Astrocyte of the hippocampus (primary cell): ENCODE measurements around the gene ITFG1.
"Not testable (repeated sequence)": the region's sequence is repeated elsewhere in the genome, so short reads cannot be mapped to it uniquely, and the experiment has no call there.

Source experiments
- DNase-seq: peaks from one replicate; pipeline ENCODE4 v3.0.0; 2011; ENCODE audit warnings: low read depth, low spot score

Gene ITFG1

GRCh38 chr16:47330562-47330961, 130.3 kb downstream of the ITFG1 start:
- DNase-seq = peak; percentile 10

- not testable (repeated sequence) for DNase-seq
Measured at GRCh38 chr16:47324309-47324708, 136.6 kb downstream of the ITFG1 start.

- no peak for DNase-seq
Measured at GRCh38 chr16:47323241-47323640, 137.6 kb downstream of the ITFG1 start.

- DNase-seq = no peak
Measured at GRCh38 chr16:47320546-47321310, 140.1 kb downstream of the ITFG1 start.

GRCh38 chr16:47317465-47318240, 143.2 kb downstream of the ITFG1 start:
- DNase-seq = peak; percentile 40

- no peak for DNase-seq
Measured at GRCh38 chr16:47316442-47317015, 144.3 kb downstream of the ITFG1 start.

GRCh38 chr16:47311738-47312505, 148.9 kb downstream of the ITFG1 start:
- peak; percentile 49 for DNase-seq

GRCh38 chr16:47310792-47311211, 150.1 kb downstream of the ITFG1 start:
- no peak for DNase-seq

- DNase-seq = no peak
Measured at GRCh38 chr16:47309581-47310312, 151.1 kb downstream of the ITFG1 start.

GRCh38 chr16:47308601-47309000, 152.3 kb downstream of the ITFG1 start:
- no peak for DNase-seq

GRCh38 chr16:47304563-47304962, 156.3 kb downstream of the ITFG1 start:
- DNase-seq = no peak

- no peak for DNase-seq
Measured at GRCh38 chr16:47299587-47299986, 161.3 kb downstream of the ITFG1 start.

- no peak for DNase-seq
Measured at GRCh38 chr16:47284999-47285398, 175.9 kb downstream of the ITFG1 start.

GRCh38 chr16:47278306-47278970, 182.4 kb downstream of the ITFG1 start:
- DNase-seq = no peak

GRCh38 chr16:47276522-47276921, 184.3 kb downstream of the ITFG1 start:
- no peak for DNase-seq

- DNase-seq = no peak
Measured at GRCh38 chr16:47262938-47263337, 197.9 kb downstream of the ITFG1 start.

GRCh38 chr16:47260503-47260902, 200.4 kb downstream of the ITFG1 start:
- no peak for DNase-seq

- peak; percentile 16 for DNase-seq
Measured at GRCh38 chr16:47258874-47259461, 201.9 kb downstream of the ITFG1 start.

GRCh38 chr16:47254756-47255155, 206.1 kb downstream of the ITFG1 start:
- DNase-seq = no peak

- DNase-seq = no peak
Measured at GRCh38 chr16:47250983-47251382, 209.9 kb downstream of the ITFG1 start.
